ENCODE data around the gene MEI1. TPM values are rescaled to one million over a fixed set of nuclear protein-coding genes. Genes with fewer than 3 reads are reported as not detected.
A peak's percentile ranks its signal among the peaks of the same experiment; 100 is the strongest.

MEI1 gene
- total RNA-seq, 1 donor from 2014 or later: 0.64 TPM

DNA sequence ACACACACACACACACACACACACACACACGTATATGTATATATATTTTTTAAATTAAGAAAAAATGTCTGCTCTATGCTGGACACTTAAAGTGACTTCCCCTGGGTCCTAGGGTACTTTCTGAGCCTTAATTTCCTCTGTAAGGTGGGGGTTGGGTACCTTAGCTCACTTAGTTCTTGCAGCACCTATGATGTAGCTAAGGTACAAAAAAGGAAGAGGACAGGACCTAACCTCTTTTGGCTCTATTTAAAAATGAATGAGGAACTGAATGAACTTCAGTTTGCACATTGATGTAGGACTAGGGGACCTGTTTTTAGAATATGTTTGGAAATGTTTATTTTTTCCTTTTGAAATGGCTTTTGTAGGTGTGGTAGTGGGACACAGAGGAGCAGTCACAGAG, 144.7 kb downstream of the MEI1 start:
- H3K27ac Mint-ChIP-seq (ENCODE audit: unreplicated experiment): no peak overlapping the region
- H3K4me1 Mint-ChIP-seq (ENCODE audit: low read depth, unreplicated experiment): peaks cover 36% of the 10 kb centered on the region
- peaks cover 91% of the 10 kb centered on the region for H4K20me1 ChIP-seq (ENCODE audit: insufficient read depth, low read length)
- peaks cover 2% of the 10 kb centered on the region for H3K36me3 Mint-ChIP-seq (ENCODE audit: low read depth, unreplicated experiment)
- H3K27ac ChIP-seq (ENCODE audit: low read depth, low read length): no peak overlapping the region
- no peak overlapping the region for H3K9ac ChIP-seq (ENCODE audit: low read length)
- H3K27me3 ChIP-seq (ENCODE audit: insufficient read depth, low read length): no peaks in the 10 kb centered on the region
- H3K4me3 Mint-ChIP-seq (ENCODE audit: unreplicated experiment): no peak overlapping the region
- peaks cover 12% of the 10 kb centered on the region for H3K4me1 ChIP-seq (ENCODE audit: insufficient read depth, low read length)
- no peaks in the 10 kb centered on the region for H3K9me3 Mint-ChIP-seq (ENCODE audit: unreplicated experiment)
- no peak overlapping the region for H3K4me3 ChIP-seq (ENCODE audit: insufficient read depth, low read depth, low read length)
- peaks cover 96% of the 10 kb centered on the region for H3K79me2 ChIP-seq (ENCODE audit: insufficient read depth, low read length)
- H3K9me3 ChIP-seq (ENCODE audit: insufficient read depth, low read depth, low read length): no peaks in the 10 kb centered on the region
- H3K4me2 ChIP-seq (ENCODE audit: low read length): no peak overlapping the region
- peaks cover 7% of the 10 kb centered on the region for H3K36me3 ChIP-seq (ENCODE audit: insufficient read depth, low read length)
- DNase-seq (ENCODE audit: low read depth) (no peak), FAIRE-seq (no peak)
- H3K27me3 Mint-ChIP-seq (ENCODE audit: low read depth, unreplicated experiment): no peaks in the 10 kb centered on the region
- TF ChIP-seq, protein P1, sequence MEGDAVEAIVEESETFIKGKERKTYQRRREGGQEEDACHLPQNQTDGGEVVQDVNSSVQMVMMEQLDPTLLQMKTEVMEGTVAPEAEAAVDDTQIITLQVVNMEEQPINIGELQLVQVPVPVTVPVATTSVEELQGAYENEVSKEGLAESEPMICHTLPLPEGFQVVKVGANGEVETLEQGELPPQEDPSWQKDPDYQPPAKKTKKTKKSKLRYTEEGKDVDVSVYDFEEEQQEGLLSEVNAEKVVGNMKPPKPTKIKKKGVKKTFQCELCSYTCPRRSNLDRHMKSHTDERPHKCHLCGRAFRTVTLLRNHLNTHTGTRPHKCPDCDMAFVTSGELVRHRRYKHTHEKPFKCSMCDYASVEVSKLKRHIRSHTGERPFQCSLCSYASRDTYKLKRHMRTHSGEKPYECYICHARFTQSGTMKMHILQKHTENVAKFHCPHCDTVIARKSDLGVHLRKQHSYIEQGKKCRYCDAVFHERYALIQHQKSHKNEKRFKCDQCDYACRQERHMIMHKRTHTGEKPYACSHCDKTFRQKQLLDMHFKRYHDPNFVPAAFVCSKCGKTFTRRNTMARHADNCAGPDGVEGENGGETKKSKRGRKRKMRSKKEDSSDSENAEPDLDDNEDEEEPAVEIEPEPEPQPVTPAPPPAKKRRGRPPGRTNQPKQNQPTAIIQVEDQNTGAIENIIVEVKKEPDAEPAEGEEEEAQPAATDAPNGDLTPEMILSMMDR (IDR thresholded peaks at IDR 0.05; ENCODE audit: insufficient read depth, low read depth, low read length): no peak
- no peak for TF ChIP-seq EZH2 (IDR thresholded peaks at IDR 0.05; ENCODE audit: insufficient read depth, low read length)
- H2AFZ ChIP-seq (ENCODE audit: low read depth, low read length): no peak overlapping the region

DNA sequence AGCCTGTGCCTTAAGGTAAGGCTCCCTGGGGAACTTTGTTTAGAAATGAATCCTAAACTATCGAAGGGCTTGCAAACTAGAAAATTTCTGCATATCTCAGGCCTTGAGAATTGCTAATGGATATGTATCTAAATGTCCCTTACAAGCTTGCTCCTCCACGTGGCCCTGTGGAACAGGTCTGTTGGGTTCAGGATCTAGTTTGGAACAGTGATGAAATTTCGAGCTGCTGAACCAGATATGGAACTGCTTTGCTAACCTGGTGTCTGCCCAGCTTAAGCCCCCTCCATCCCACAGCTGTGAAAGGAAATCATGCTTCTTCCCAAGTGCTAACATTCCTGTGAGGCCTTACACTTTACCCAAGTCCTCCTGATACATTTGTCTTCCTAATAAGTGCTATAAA, 145.2 kb downstream of the MEI1 start:
- peaks cover 36% of the 10 kb centered on the region for H3K4me1 Mint-ChIP-seq (ENCODE audit: low read depth, unreplicated experiment)
- FAIRE-seq: no peak
- no peak overlapping the region for H2AFZ ChIP-seq (ENCODE audit: low read depth, low read length)
- H3K27me3 Mint-ChIP-seq (ENCODE audit: low read depth, unreplicated experiment): no peaks in the 10 kb centered on the region
- H3K9me3 Mint-ChIP-seq (ENCODE audit: unreplicated experiment): no peaks in the 10 kb centered on the region
- H3K4me3 ChIP-seq (ENCODE audit: insufficient read depth, low read depth, low read length): no peak overlapping the region
- H3K27ac Mint-ChIP-seq (ENCODE audit: unreplicated experiment): no peak overlapping the region
- peaks cover 91% of the 10 kb centered on the region for H4K20me1 ChIP-seq (ENCODE audit: insufficient read depth, low read length)
- DNase-seq (ENCODE audit: low read depth): no peak
- no peaks in the 10 kb centered on the region for H3K9me3 ChIP-seq (ENCODE audit: insufficient read depth, low read depth, low read length)
- no peak overlapping the region for H3K4me2 ChIP-seq (ENCODE audit: low read length)
- no peaks in the 10 kb centered on the region for H3K27me3 ChIP-seq (ENCODE audit: insufficient read depth, low read length)
- no peak overlapping the region for H3K9ac ChIP-seq (ENCODE audit: low read length)
- peaks cover 2% of the 10 kb centered on the region for H3K36me3 Mint-ChIP-seq (ENCODE audit: low read depth, unreplicated experiment)
- H3K27ac ChIP-seq (ENCODE audit: low read depth, low read length): no peak overlapping the region
- no peak overlapping the region for H3K4me3 Mint-ChIP-seq (ENCODE audit: unreplicated experiment)
- TF ChIP-seq, protein P1 (IDR thresholded peaks at IDR 0.05; ENCODE audit: insufficient read depth, low read depth, low read length): no peak
- TF ChIP-seq EZH2 (IDR thresholded peaks at IDR 0.05; ENCODE audit: insufficient read depth, low read length): no peak
- H3K36me3 ChIP-seq (ENCODE audit: insufficient read depth, low read length): peaks cover 7% of the 10 kb centered on the region
- H3K79me2 ChIP-seq (ENCODE audit: insufficient read depth, low read length): peaks cover 96% of the 10 kb centered on the region
- peaks cover 12% of the 10 kb centered on the region for H3K4me1 ChIP-seq (ENCODE audit: insufficient read depth, low read length)

DNA sequence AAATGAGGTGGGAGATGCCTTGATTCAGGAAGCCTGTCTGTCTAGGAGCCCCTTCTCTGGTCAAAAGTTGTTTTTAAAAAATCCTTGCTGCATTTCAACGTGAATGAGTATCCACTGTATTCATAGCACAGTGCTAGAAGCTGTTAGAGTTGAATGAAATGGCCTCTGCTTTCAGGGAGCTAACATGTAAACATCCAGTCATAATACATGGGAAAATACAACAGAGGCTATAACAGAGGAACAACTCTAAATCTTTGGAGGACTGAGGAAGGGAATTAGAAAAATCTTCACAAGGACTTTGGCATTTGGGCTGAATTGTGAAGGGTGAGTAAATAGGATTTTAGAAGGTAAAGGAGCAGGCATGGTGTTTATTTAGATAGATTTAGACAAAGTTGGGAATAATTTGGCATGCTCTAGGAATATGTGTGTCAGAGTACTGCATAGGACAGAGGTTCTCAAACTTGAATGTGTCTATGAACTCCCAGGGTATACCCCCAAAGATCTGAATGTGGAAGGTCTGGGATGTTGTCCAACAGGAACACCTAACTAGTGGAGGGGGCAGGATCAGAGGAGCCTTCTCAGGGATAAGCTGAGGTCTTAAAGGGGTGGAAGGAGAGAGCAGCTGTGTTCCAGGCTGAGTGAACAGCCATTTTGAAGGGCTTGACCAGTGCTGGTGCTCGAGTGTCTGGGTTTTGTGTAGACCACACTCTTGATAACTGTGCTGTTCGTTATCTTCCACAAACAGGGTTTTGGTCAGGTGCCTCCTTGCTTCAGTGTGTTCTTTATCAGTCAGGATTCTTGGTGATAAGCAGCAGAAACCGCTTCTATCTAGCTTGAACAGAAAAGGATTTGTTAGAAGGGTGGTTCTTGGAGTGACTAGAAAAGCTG, 146.3 kb downstream of the MEI1 start:
- Histone ChIP-seq H3K9ac (ENCODE audit: low read length) (no peak overlapping the region), H3K9me3 (ENCODE audit: insufficient read depth, low read depth, low read length) (no peaks in the 10 kb centered on the region), H3K27ac (ENCODE audit: low read depth, low read length) (no peak overlapping the region), H3K4me3 (ENCODE audit: insufficient read depth, low read depth, low read length) (no peak overlapping the region), H3K4me2 (ENCODE audit: low read length) (peak overlapping the region; percentile 16), H3K79me2 (ENCODE audit: insufficient read depth, low read length) (peaks cover 92% of the 10 kb centered on the region), H2AFZ (ENCODE audit: low read depth, low read length) (no peak overlapping the region), H3K27me3 (ENCODE audit: insufficient read depth, low read length) (no peaks in the 10 kb centered on the region), H4K20me1 (ENCODE audit: insufficient read depth, low read length) (peaks cover 92% of the 10 kb centered on the region), H3K4me1 (ENCODE audit: insufficient read depth, low read length) (peaks cover 12% of the 10 kb centered on the region), H3K36me3 (ENCODE audit: insufficient read depth, low read length) (peaks cover 7% of the 10 kb centered on the region)
- Mint-ChIP-seq H3K4me3 (ENCODE audit: unreplicated experiment) (no peak overlapping the region), H3K9me3 (ENCODE audit: unreplicated experiment) (no peaks in the 10 kb centered on the region), H3K27ac (ENCODE audit: unreplicated experiment) (peak overlapping the region; percentile 35), H3K36me3 (ENCODE audit: low read depth, unreplicated experiment) (peaks cover 2% of the 10 kb centered on the region), H3K27me3 (ENCODE audit: low read depth, unreplicated experiment) (no peaks in the 10 kb centered on the region), H3K4me1 (ENCODE audit: low read depth, unreplicated experiment) (peaks cover 36% of the 10 kb centered on the region)
- TF ChIP-seq, protein P1 (IDR thresholded peaks at IDR 0.05; ENCODE audit: insufficient read depth, low read depth, low read length): no peak
- TF ChIP-seq EZH2 (IDR thresholded peaks at IDR 0.05; ENCODE audit: insufficient read depth, low read length): no peak
- FAIRE-seq (no peak), DNase-seq (ENCODE audit: low read depth) (no peak)
